Central memory CD8-positive, alpha-beta T cell (primary cell): ENCODE measurements around the gene RASGRP3.
A peak's percentile ranks its signal among the peaks of the same experiment; 100 is the strongest.

Source experiments
- ATAC-seq: fragments of 150-1000 bp; cut with Tn5 transposase; replicated peaks from 2 replicates; pipeline ENCODE4 v1.10.0; 2022; ENCODE audit warnings: mild to moderate bottlenecking, moderate FRiP score, moderate number of reproducible peaks; ENCODE audit not compliant: poor library complexity, severe bottlenecking; ENCODE audit errors: extremely low read depth
- DNase-seq, 2 donors: peaks; one replicate each; pipeline ENCODE4 v3.0.0; 2021; ENCODE audit warnings: low spot score in 2 of 2
- H3K27ac Mint-ChIP-seq: one replicate; pipeline ENCODE4 v1.8.0; 2022; ENCODE audit warnings: low read depth, mild to moderate bottlenecking, moderate library complexity, mixed read lengths
- H3K27me3 Mint-ChIP-seq: one replicate; pipeline ENCODE4 v1.8.0; 2022; ENCODE audit warnings: mixed read lengths
- H3K36me3 Mint-ChIP-seq: one replicate; pipeline ENCODE4 v1.8.0; 2022; ENCODE audit warnings: mild to moderate bottlenecking, moderate library complexity, mixed read lengths; ENCODE audit not compliant: insufficient read depth
- H3K4me1 Mint-ChIP-seq: one replicate; pipeline ENCODE4 v1.8.0; 2022; ENCODE audit warnings: mixed read lengths
- H3K4me3 Mint-ChIP-seq: one replicate; pipeline ENCODE4 v1.8.0; 2022; ENCODE audit warnings: mild to moderate bottlenecking, moderate library complexity, mixed read lengths
- H3K9me3 Mint-ChIP-seq: one replicate; pipeline ENCODE4 v1.8.0; 2022; ENCODE audit warnings: mixed read lengths

Gene RASGRP3

DNA sequence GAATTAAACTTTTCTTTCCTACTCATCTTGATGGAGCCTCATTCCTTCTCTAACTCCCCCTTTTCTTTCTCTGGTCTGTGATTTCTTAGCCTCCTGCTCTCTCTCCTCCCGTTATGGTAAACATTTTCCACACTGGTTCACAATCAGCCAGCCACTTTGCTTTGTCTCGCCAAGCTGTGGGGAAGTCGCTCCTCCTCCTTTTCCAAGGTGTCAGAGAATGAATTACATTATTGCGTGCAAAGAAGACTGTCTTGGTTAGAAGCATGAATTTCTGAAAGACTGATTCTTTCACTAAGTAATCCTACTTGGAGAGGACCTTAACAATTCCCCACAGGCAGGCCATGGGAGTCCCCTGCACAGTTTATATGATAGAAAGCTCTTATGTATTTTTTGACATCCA, 46.1 kb downstream of the RASGRP3 start:
- Mint-ChIP-seq H3K4me1 (no peaks in the 10 kb centered on the region), H3K9me3 (no peaks in the 10 kb centered on the region), H3K27ac (no peak overlapping the region), H3K36me3 (peaks cover 2% of the 10 kb centered on the region), H3K4me3 (no peak overlapping the region), H3K27me3 (no peaks in the 10 kb centered on the region)
- DNase-seq (no peak), ATAC-seq (no peak)

DNA sequence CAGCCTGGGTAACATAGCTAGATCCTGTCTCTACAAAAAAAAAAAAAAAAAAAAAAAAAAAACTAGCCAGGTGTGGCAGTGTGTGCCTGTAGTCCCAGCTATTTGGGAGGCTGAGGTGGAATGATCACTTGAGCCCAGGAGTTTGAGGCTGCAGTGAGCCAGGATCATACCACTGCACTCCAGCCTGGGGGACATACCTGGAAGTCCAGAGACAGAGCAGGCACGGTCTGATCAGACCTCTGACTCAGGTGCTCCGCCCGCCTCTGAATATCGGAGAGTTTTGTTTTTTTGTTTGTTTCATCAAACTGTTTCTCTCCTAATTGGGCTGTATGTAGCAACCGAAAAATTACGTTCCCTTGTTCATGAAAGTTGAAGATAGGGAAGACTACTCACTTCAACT, 49.2 kb downstream of the RASGRP3 start:
- Mint-ChIP-seq H3K27ac (no peak overlapping the region), H3K27me3 (no peaks in the 10 kb centered on the region), H3K9me3 (no peaks in the 10 kb centered on the region), H3K4me1 (no peaks in the 10 kb centered on the region), H3K36me3 (peaks cover 3% of the 10 kb centered on the region), H3K4me3 (no peak overlapping the region)
- no peak for ATAC-seq
- DNase-seq, result no peak

- no peaks in the 10 kb centered on the region for H3K27me3 Mint-ChIP-seq
- no peaks in the 10 kb centered on the region for H3K4me1 Mint-ChIP-seq
- DNase-seq (no peak), ATAC-seq (no peak)
- no peaks in the 10 kb centered on the region for H3K9me3 Mint-ChIP-seq
- H3K4me3 Mint-ChIP-seq, result no peak overlapping the region
- no peak overlapping the region for H3K27ac Mint-ChIP-seq
- peaks cover 3% of the 10 kb centered on the region for H3K36me3 Mint-ChIP-seq
These were observed 49.7 kb downstream of the RASGRP3 start for GRCh38 chr2:33526132-33526531.

DNA sequence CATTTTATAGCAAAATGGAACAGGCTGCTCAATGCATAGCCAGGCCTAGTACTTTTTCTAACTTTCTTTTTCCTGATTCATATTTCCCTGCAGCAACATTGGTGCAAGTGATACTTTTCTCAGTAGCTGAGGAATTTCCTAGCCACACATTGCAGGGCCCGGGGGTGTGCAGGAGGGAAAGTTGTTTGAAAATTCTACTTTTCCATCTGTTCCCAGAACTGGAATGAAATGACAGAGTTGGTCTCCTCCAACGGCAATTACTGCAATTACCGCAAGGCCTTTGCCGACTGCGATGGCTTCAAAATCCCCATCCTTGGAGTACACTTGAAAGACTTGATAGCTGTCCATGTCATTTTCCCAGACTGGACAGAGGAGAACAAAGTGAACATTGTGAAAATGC, 50.5 kb downstream of the RASGRP3 start:
- no peaks in the 10 kb centered on the region for H3K4me1 Mint-ChIP-seq
- H3K9me3 Mint-ChIP-seq, result no peaks in the 10 kb centered on the region
- no peaks in the 10 kb centered on the region for H3K27me3 Mint-ChIP-seq
- no peak overlapping the region for H3K27ac Mint-ChIP-seq
- H3K4me3 Mint-ChIP-seq, result no peak overlapping the region
- H3K36me3 Mint-ChIP-seq, result peaks cover 3% of the 10 kb centered on the region
- DNase-seq, result no peak
- no peak for ATAC-seq

DNA sequence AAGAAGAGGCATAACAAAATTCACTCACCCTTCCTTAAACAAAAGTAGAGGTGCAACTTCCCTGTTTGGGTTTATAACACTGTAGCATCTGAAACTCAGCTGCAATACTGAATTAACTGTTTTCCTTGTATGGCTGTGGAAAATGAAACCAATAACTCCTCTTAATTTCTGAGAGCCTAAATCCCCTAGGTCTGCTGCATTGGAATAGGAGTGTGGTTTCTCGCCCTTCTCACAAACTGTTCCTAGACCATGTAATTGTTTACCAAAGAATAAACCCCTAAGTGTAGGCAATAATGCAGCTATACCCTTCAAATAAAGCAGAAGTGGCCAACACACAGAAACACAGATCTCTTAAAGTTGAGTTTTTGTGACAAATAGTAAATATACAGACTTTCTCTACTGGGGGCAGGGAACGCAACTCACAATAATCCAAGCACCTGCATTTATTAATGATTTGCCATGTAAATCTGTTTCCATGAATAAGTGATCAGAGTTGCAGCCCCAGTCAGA, 52.0 kb downstream of the RASGRP3 start:
- ATAC-seq, result no peak
- Mint-ChIP-seq H3K27me3 (no peaks in the 10 kb centered on the region), H3K36me3 (peaks cover 3% of the 10 kb centered on the region), H3K4me3 (no peak overlapping the region), H3K4me1 (no peaks in the 10 kb centered on the region), H3K9me3 (no peaks in the 10 kb centered on the region), H3K27ac (no peak overlapping the region)
- no peak for DNase-seq

- Mint-ChIP-seq H3K27ac (no peak overlapping the region), H3K4me3 (no peak overlapping the region), H3K4me1 (no peaks in the 10 kb centered on the region), H3K9me3 (no peaks in the 10 kb centered on the region), H3K27me3 (no peaks in the 10 kb centered on the region), H3K36me3 (peaks cover 3% of the 10 kb centered on the region)
- DNase-seq (no peak), ATAC-seq (no peak)
These were observed 53.5 kb downstream of the RASGRP3 start for GRCh38 chr2:33529771-33530481.

- DNase-seq (no peak), ATAC-seq (no peak)
- Mint-ChIP-seq H3K4me3 (no peak overlapping the region), H3K27ac (peak overlapping the region; percentile 54), H3K9me3 (no peaks in the 10 kb centered on the region), H3K27me3 (no peaks in the 10 kb centered on the region), H3K36me3 (peaks cover 6% of the 10 kb centered on the region), H3K4me1 (no peaks in the 10 kb centered on the region)
These were observed 54.5 kb downstream of the RASGRP3 start for GRCh38 chr2:33530690-33531548.

GRCh38 chr2:33531549-33532059, 55.2 kb downstream of the RASGRP3 start:
- no peaks in the 10 kb centered on the region for H3K9me3 Mint-ChIP-seq
- no peaks in the 10 kb centered on the region for H3K4me1 Mint-ChIP-seq
- H3K4me3 Mint-ChIP-seq, result no peak overlapping the region
- H3K27ac Mint-ChIP-seq, result no peak overlapping the region
- no peaks in the 10 kb centered on the region for H3K27me3 Mint-ChIP-seq
- no peak for ATAC-seq
- peaks cover 6% of the 10 kb centered on the region for H3K36me3 Mint-ChIP-seq
- DNase-seq, result no peak

- Mint-ChIP-seq H3K4me3 (no peak overlapping the region), H3K27ac (no peak overlapping the region), H3K27me3 (no peaks in the 10 kb centered on the region), H3K9me3 (no peaks in the 10 kb centered on the region), H3K36me3 (peaks cover 6% of the 10 kb centered on the region), H3K4me1 (no peaks in the 10 kb centered on the region)
- ATAC-seq (no peak), DNase-seq (no peak)
These were observed 55.7 kb downstream of the RASGRP3 start for GRCh38 chr2:33532146-33532545.

- H3K4me1 Mint-ChIP-seq, result no peaks in the 10 kb centered on the region
- no peaks in the 10 kb centered on the region for H3K9me3 Mint-ChIP-seq
- H3K27me3 Mint-ChIP-seq, result no peaks in the 10 kb centered on the region
- H3K4me3 Mint-ChIP-seq, result no peak overlapping the region
- ATAC-seq, result no peak
- peaks cover 4% of the 10 kb centered on the region for H3K36me3 Mint-ChIP-seq
- no peak for DNase-seq
- no peak overlapping the region for H3K27ac Mint-ChIP-seq
These were observed 56.5 kb downstream of the RASGRP3 start for GRCh38 chr2:33532966-33533365.

DNA sequence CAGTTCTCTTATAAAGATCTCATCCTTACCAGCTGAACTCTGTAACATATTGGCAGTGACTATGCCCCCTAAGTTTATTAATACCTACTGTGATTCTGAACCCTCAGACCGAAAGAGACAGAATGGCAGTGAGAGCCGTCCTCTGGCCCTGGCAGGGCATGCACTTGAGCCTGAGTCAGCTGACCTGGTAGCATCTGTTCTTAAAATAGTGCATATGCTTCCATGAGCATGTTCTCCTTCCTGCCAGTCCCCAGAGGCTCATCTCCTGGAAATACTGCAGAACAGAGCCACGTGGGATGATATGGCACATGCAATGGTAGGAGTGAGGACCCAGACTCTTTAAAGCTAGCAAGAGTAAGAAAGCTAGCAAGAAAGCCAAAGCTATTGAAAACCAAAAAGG, 59.0 kb downstream of the RASGRP3 start:
- no peak for ATAC-seq
- Mint-ChIP-seq H3K9me3 (no peaks in the 10 kb centered on the region), H3K27ac (no peak overlapping the region), H3K4me1 (no peaks in the 10 kb centered on the region), H3K27me3 (no peaks in the 10 kb centered on the region), H3K4me3 (no peak overlapping the region), H3K36me3 (peaks cover 6% of the 10 kb centered on the region)
- no peak for DNase-seq

DNA sequence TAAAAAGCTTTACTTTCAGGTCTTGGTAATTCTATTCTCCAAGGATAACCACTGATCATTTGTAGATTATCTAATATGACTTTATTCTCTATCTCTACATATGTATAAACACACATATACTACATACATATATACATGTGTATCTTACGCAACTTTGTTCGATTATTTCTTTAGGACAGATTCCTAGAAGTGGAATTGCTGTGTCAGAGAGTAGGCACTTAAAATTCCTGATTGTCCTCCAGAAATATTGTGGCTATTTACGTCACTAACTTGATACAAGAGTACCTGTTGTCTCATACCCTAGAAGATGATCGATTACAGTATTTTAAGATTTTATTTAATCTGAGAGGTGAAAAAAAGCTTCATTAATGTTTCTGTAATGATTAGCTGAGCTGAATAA, 64.8 kb downstream of the RASGRP3 start:
- no peak for ATAC-seq
- peaks cover 4% of the 10 kb centered on the region for H3K36me3 Mint-ChIP-seq
- H3K4me3 Mint-ChIP-seq, result no peak overlapping the region
- H3K27ac Mint-ChIP-seq, result no peak overlapping the region
- H3K27me3 Mint-ChIP-seq, result no peaks in the 10 kb centered on the region
- DNase-seq, result no peak
- H3K4me1 Mint-ChIP-seq, result no peaks in the 10 kb centered on the region
- H3K9me3 Mint-ChIP-seq, result no peaks in the 10 kb centered on the region

GRCh38 chr2:33550206-33550605, 73.8 kb downstream of the RASGRP3 start:
- H3K27me3 Mint-ChIP-seq, result no peaks in the 10 kb centered on the region
- DNase-seq (no peak), ATAC-seq (no peak)
- H3K4me1 Mint-ChIP-seq, result no peaks in the 10 kb centered on the region
- no peaks in the 10 kb centered on the region for H3K36me3 Mint-ChIP-seq
- H3K9me3 Mint-ChIP-seq, result no peaks in the 10 kb centered on the region
- no peak overlapping the region for H3K4me3 Mint-ChIP-seq
- H3K27ac Mint-ChIP-seq, result no peak overlapping the region
